Activated CD8-positive, alpha-beta memory T cell treated with anti-CD3 and anti-CD28 coated beads, Interleukin-2, amount 10 ng/mL, durations not matched to agents 7 days and 5 days (primary cell): ENCODE data around the gene FAM3B. TPM values are rescaled to one million over a fixed set of nuclear protein-coding genes. Genes with fewer than 3 reads are reported as not detected.

Source experiments
- ATAC-seq: fragments of 150-1000 bp; cut with Tn5 transposase; one replicate; pipeline ENCODE4 v1.10.0; 2021; ENCODE audit warnings: moderate library complexity
- CTCF ChIA-PET: fragments of 350-600 bp; sonication (Branson Sonifier 250); formaldehyde crosslinking; loops from one replicate; lab custom pipeline; 2021; ENCODE audit warnings: antibody characterized with exemption; lab: Charles Lee
- DNase-seq: peaks from one replicate; pipeline ENCODE4 v3.0.0-alpha.2; 2020
- H3K27ac Mint-ChIP-seq: one replicate; pipeline ENCODE4 v1.8.0; 2021; ENCODE audit warnings: mild to moderate bottlenecking, mixed read lengths
- H3K27me3 Mint-ChIP-seq: one replicate; pipeline ENCODE4 v1.8.0; 2021; ENCODE audit warnings: mixed read lengths
- H3K36me3 Mint-ChIP-seq: one replicate; pipeline ENCODE4 v1.8.0; 2021; ENCODE audit warnings: mild to moderate bottlenecking, mixed read lengths
- H3K4me1 Mint-ChIP-seq: one replicate; pipeline ENCODE4 v1.8.0; 2021; ENCODE audit warnings: mixed read lengths
- H3K4me3 Mint-ChIP-seq: one replicate; pipeline ENCODE4 v1.8.0; 2021; ENCODE audit warnings: mild to moderate bottlenecking, moderate library complexity, mixed read lengths
- H3K9me3 Mint-ChIP-seq: one replicate; pipeline ENCODE4 v1.8.0; 2022; ENCODE audit warnings: low read depth, mixed read lengths
- total RNA-seq, 2 experiments: library from RNA; stranded (reverse); gene quantifications; one replicate each; pipeline ENCODE4 v1.2.3, GENCODE V29; 2021

The FAM3B gene
- total RNA-seq, 2 experiments from 2014 or later: not detected

GRCh38 chr21:41390043-41390639 is 73.5 kb downstream of the FAM3B start:
- Mint-ChIP-seq H3K27ac (no peak overlapping the region), H3K27me3 (no peaks in the 10 kb centered on the region), H3K4me1 (peaks cover under 1% of the 10 kb centered on the region), H3K4me3 (no peak overlapping the region), H3K9me3 (no peaks in the 10 kb centered on the region), H3K36me3 (peaks cover 61% of the 10 kb centered on the region)
- ATAC-seq (no peak), DNase-seq (no peak)
- CTCF ChIA-PET: no interaction called here

DNA sequence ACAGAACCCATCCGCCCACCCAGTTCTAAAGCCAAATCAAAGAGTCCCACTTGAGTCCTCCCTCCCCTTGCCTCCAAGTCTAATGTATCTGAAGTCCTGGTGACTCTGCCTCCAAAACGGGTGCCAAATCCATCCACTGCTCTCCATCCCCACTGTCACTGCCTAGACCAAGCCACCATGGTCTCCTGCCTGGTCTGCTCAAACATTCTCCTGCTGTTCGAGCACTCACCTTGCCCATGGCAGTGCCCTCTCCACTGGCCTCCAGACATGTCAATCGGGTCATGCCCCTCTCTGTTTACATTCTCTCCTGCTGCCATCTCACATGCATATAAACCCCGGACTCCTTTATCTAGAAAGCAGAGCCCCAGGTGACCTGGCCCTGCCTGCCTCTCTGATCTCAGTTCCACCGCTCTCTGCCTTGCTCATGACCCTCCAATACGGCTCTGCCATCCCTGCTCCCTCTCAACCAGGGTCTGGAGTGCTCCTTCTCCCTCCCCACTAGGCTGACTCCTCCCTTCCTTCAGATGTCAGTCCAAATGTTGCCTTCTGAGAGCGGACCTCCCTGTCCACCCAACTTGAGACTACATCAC is 77.4 kb downstream of the FAM3B start:
- CTCF ChIA-PET: no interaction called here
- DNase-seq: no peak
- H3K4me1 Mint-ChIP-seq: peaks cover 3% of the 10 kb centered on the region
- no peaks in the 10 kb centered on the region for H3K27me3 Mint-ChIP-seq
- no peak overlapping the region for H3K27ac Mint-ChIP-seq
- no peaks in the 10 kb centered on the region for H3K9me3 Mint-ChIP-seq
- ATAC-seq: no peak
- peaks cover 65% of the 10 kb centered on the region for H3K36me3 Mint-ChIP-seq
- no peak overlapping the region for H3K4me3 Mint-ChIP-seq

DNA sequence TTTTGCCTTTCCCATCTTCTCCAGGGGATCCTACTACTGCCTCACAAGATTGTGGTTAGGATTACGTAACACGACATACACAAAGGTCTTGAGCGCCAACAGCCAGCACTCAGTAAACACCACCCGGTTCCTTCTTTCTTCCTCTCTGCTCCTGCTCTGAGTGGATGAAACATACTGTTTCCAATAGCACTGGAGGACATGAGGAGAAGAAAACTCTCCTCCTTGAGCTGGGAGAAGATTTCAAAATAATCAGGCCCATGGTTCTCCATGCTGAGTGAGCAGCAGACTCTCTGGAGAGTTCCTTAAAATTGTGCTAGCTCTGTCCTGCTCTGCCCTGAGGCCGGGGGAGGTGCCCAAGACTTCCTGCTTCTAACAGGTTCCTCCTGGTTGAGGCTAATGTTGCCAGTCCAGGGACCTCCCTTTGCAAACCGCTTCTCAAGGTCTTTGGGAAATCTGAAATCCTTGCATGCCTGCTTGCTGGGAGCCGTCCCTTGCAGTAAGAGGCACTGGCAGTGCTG is 80.0 kb downstream of the FAM3B start:
- ATAC-seq: no peak
- CTCF ChIA-PET: no interaction called here
- H3K27ac Mint-ChIP-seq: no peak overlapping the region
- peaks cover 81% of the 10 kb centered on the region for H3K36me3 Mint-ChIP-seq
- H3K9me3 Mint-ChIP-seq: no peaks in the 10 kb centered on the region
- no peak overlapping the region for H3K4me3 Mint-ChIP-seq
- peaks cover 3% of the 10 kb centered on the region for H3K4me1 Mint-ChIP-seq
- H3K27me3 Mint-ChIP-seq: no peaks in the 10 kb centered on the region
- DNase-seq: no peak

GRCh38 chr21:41397471-41397891 is 80.9 kb downstream of the FAM3B start:
- H3K36me3 Mint-ChIP-seq: peaks cover 81% of the 10 kb centered on the region
- no peak overlapping the region for H3K4me3 Mint-ChIP-seq
- CTCF ChIA-PET: no interaction called here

DNA sequence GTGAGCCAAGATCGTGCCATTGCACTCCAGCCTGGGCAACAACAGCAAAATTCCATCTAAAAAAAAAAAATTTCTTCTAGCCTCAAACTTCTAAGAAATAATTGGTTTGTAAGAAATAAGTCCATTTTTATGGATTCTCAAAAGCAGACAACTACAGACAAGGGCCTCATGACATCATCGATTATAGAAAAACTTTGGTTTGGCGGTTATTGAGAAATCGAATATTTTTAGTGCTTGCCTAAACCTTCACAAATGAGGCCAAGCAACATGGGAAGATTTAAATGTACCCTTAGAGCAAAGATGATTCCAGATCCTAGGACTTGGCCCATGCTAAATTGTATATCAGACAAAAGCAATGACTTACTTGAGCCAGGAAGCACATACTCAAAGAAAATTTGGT is 81.7 kb downstream of the FAM3B start:
- no peak overlapping the region for H3K27ac Mint-ChIP-seq
- no peak for DNase-seq
- no peaks in the 10 kb centered on the region for H3K9me3 Mint-ChIP-seq
- ATAC-seq: no peak
- peaks cover 86% of the 10 kb centered on the region for H3K36me3 Mint-ChIP-seq
- no peaks in the 10 kb centered on the region for H3K27me3 Mint-ChIP-seq
- CTCF ChIA-PET: no interaction called here
- peaks cover 3% of the 10 kb centered on the region for H3K4me1 Mint-ChIP-seq
- no peak overlapping the region for H3K4me3 Mint-ChIP-seq

More at GRCh38 chr21:41397471-41397891, 80.9 kb downstream of the FAM3B start:
- Mint-ChIP-seq H3K4me1 (peaks cover 3% of the 10 kb centered on the region), H3K27me3 (no peaks in the 10 kb centered on the region), H3K27ac (peak overlapping the region; percentile 66), H3K9me3 (no peaks in the 10 kb centered on the region)
- no peak for DNase-seq
- no peak for ATAC-seq

GRCh38 chr21:41398831-41399230 is 82.2 kb downstream of the FAM3B start:
- ATAC-seq (no peak), DNase-seq (no peak)
- Mint-ChIP-seq H3K4me1 (peaks cover 3% of the 10 kb centered on the region), H3K27me3 (no peaks in the 10 kb centered on the region), H3K27ac (no peak overlapping the region), H3K9me3 (no peaks in the 10 kb centered on the region), H3K4me3 (no peak overlapping the region), H3K36me3 (peaks cover 86% of the 10 kb centered on the region)
- CTCF ChIA-PET: no interaction called here

- no peaks in the 10 kb centered on the region for H3K9me3 Mint-ChIP-seq
- DNase-seq (no peak), ATAC-seq (no peak)
- H3K36me3 Mint-ChIP-seq: peaks cover 84% of the 10 kb centered on the region
- H3K4me1 Mint-ChIP-seq: peaks cover 3% of the 10 kb centered on the region
- H3K4me3 Mint-ChIP-seq: no peak overlapping the region
- no peak overlapping the region for H3K27ac Mint-ChIP-seq
- CTCF ChIA-PET: no interaction called here
- no peaks in the 10 kb centered on the region for H3K27me3 Mint-ChIP-seq
Observed at GRCh38 chr21:41399246-41399800, 82.7 kb downstream of the FAM3B start.

DNA sequence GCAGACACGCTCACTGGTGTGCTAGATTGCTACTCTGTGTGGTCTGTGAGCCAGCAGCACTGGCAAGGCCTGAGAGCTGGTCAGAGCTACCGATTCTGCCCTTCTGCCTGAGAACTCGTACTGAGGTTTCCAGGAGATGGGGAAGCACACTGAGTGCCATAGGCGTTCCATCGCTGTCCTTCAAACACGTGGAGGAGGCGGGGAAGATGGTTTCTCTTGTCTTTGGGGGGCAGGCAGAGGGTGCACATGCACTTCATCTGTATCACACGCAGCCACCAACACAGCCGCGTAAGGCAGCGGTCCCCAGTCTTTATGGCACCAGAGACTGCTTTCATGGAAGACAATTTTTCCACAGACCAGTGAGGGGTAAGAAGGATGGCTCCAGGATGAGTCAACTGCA is 85.6 kb downstream of the FAM3B start:
- no peak overlapping the region for H3K27ac Mint-ChIP-seq
- no peak for ATAC-seq
- H3K4me3 Mint-ChIP-seq: no peak overlapping the region
- CTCF ChIA-PET: no interaction called here
- H3K27me3 Mint-ChIP-seq: no peaks in the 10 kb centered on the region
- no peaks in the 10 kb centered on the region for H3K4me1 Mint-ChIP-seq
- H3K36me3 Mint-ChIP-seq: peaks cover 75% of the 10 kb centered on the region
- no peak for DNase-seq
- no peaks in the 10 kb centered on the region for H3K9me3 Mint-ChIP-seq

DNA sequence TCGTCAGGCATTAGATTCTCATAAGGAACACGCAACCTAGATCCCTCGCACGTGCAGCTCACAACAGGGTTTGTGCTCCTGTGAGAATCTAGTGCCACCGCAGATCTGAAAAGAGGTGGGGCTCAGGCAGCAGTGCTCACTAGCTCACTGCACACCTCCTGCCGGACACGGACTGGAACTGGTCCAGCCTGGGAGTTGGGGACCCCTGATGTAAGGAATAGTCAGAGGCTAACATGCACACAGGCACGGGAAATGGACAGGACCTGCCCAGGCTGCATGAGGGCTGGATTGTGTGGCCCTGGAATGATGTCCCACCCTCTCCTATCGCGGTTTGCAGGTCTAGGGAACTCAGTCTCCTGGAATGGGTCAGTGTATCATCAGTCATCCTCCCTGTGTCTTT is 86.2 kb downstream of the FAM3B start:
- ATAC-seq (no peak), DNase-seq (no peak)
- H3K4me3 Mint-ChIP-seq: no peak overlapping the region
- H3K9me3 Mint-ChIP-seq: no peaks in the 10 kb centered on the region
- CTCF ChIA-PET: interaction anchor here (0.7 kb wide), 1 partner anchor 8 kb away, joined by 3 read pairs; no protein-coding TSS in a partner anchor
- H3K36me3 Mint-ChIP-seq: peaks cover 75% of the 10 kb centered on the region
- no peak overlapping the region for H3K27ac Mint-ChIP-seq
- H3K27me3 Mint-ChIP-seq: no peaks in the 10 kb centered on the region
- H3K4me1 Mint-ChIP-seq: no peaks in the 10 kb centered on the region

DNA sequence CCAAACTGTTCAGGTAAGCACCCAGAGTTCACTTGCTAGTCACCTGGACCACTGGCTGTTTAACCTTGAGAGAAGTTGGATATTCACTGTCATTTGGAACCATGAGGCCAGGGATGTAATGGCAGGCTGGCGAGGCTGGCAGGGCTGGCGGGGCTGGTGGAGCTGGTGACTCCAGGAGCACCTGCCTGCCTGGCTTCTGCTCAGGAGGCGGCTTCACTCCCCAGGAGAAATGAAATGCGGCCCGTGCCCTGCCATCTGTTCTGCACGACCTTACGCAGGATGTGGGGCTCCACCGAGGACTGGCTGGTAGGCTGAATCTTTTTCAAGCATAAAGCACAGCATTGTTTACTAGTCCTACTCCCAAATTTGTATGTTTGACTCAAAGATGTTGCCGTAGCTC is 86.7 kb downstream of the FAM3B start:
- Mint-ChIP-seq H3K27ac (no peak overlapping the region), H3K4me3 (no peak overlapping the region), H3K27me3 (no peaks in the 10 kb centered on the region), H3K4me1 (no peaks in the 10 kb centered on the region), H3K36me3 (peaks cover 77% of the 10 kb centered on the region), H3K9me3 (no peaks in the 10 kb centered on the region)
- CTCF ChIA-PET: interaction anchor here (0.7 kb wide), 1 partner anchor 8 kb away, joined by 3 read pairs; no protein-coding TSS in a partner anchor
- no peak for DNase-seq
- no peak for ATAC-seq

GRCh38 chr21:41403966-41404365 is 87.4 kb downstream of the FAM3B start:
- no peak overlapping the region for H3K4me3 Mint-ChIP-seq
- H3K27ac Mint-ChIP-seq: no peak overlapping the region
- ATAC-seq (no peak), DNase-seq (no peak)
- H3K4me1 Mint-ChIP-seq: no peaks in the 10 kb centered on the region
- CTCF ChIA-PET: interaction anchor here (0.6 kb wide), 1 partner anchor 208 kb away, joined by 3 read pairs; no protein-coding TSS in a partner anchor
- H3K9me3 Mint-ChIP-seq: no peaks in the 10 kb centered on the region
- H3K36me3 Mint-ChIP-seq: peaks cover 78% of the 10 kb centered on the region
- H3K27me3 Mint-ChIP-seq: no peaks in the 10 kb centered on the region

DNA sequence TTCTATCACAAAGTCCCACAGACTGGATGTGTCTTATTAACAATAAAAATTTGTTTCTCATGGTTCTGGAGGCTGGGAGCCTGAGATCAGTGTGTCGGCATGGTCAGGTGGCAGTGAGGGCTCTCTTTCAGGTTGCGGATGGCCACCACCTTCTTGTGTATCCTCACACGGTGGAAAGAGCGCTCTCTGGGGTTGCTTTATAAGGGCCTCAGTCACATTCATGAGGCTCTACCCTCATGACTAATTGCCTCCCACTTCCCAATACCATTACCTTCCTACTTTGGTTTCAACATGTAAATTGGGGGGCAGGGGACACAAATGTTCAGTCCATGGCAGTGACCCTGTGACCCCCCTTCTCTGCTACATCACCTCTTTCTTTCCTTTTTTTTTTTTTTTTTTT is 88.7 kb downstream of the FAM3B start:
- Mint-ChIP-seq H3K9me3 (no peaks in the 10 kb centered on the region), H3K27me3 (no peaks in the 10 kb centered on the region), H3K4me3 (no peak overlapping the region), H3K27ac (no peak overlapping the region), H3K36me3 (peaks cover 78% of the 10 kb centered on the region), H3K4me1 (no peaks in the 10 kb centered on the region)
- DNase-seq (no peak), ATAC-seq (no peak)
- CTCF ChIA-PET: no interaction called here

DNA sequence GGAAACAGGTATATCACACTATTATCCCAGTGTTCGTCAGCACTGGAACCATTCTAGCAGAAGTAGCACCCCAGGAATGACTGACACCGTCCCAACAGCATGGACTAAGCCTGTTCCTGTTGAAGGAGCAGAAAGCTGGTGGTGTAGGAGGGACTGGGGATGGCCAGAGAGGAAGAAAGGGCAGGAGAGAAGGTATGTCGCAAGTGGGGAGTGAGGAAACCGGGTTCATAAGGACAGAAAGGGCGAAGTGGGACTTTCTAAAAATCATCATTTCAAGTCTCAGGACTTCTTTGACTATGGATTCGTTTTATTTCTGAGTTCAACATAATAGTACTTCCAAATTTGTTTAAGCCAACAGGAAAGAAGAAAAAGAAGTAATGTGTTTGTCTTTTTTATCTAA is 89.7 kb downstream of the FAM3B start:
- Mint-ChIP-seq H3K36me3 (peaks cover 79% of the 10 kb centered on the region), H3K9me3 (no peaks in the 10 kb centered on the region), H3K4me3 (no peak overlapping the region), H3K27me3 (no peaks in the 10 kb centered on the region), H3K27ac (no peak overlapping the region), H3K4me1 (peaks cover 3% of the 10 kb centered on the region)
- DNase-seq (no peak), ATAC-seq (no peak)
- CTCF ChIA-PET: no interaction called here
